Activated B cell treated with CpG ODN at 0.5 μM for 24 hours (primary cell): ENCODE data around the gene EPHA1. TPM values are rescaled to one million over a fixed set of nuclear protein-coding genes. Genes with fewer than 3 reads are reported as not detected.
"Not testable (repeated sequence)": the region's sequence is repeated elsewhere in the genome, so short reads cannot be mapped to it uniquely, and the experiment has no call there.

Experiments used
- ATAC-seq: fragments of 200-7000 bp; cut with Tn5 transposase; one replicate; pipeline ENCODE4 v1.10.0; 2021; ENCODE audit warnings: low read depth, mild to moderate bottlenecking, moderate library complexity
- CTCF ChIA-PET: fragments of 350-600 bp; sonication (Branson Sonifier 250); formaldehyde crosslinking; loops from one replicate; lab custom pipeline; 2021; ENCODE audit warnings: antibody characterized with exemption; lab: Charles Lee
- POLR2A ChIA-PET: fragments of 350-600 bp; sonication (Branson Sonifier 250); formaldehyde crosslinking; loops from one replicate; lab custom pipeline; 2021; ENCODE audit warnings: antibody characterized with exemption; lab: Charles Lee
- DNase-seq: peaks from one replicate; pipeline ENCODE4 v3.0.0; 2022
- H3K27ac Mint-ChIP-seq: one replicate; pipeline ENCODE4 v1.8.0; 2020; ENCODE audit warnings: mixed read lengths
- H3K27me3 Mint-ChIP-seq: one replicate; pipeline ENCODE4 v1.8.0; 2021; ENCODE audit warnings: mixed read lengths
- H3K36me3 Mint-ChIP-seq: one replicate; pipeline ENCODE4 v1.8.0; 2021; ENCODE audit warnings: low read depth, mixed read lengths
- H3K4me1 Mint-ChIP-seq: one replicate; pipeline ENCODE4 v1.8.0; 2021; ENCODE audit warnings: mixed read lengths
- H3K4me3 Mint-ChIP-seq: one replicate; pipeline ENCODE4 v1.8.0; 2020; ENCODE audit warnings: mild to moderate bottlenecking, mixed read lengths
- H3K9me3 Mint-ChIP-seq: one replicate; pipeline ENCODE4 v1.8.0; 2020; ENCODE audit warnings: mixed read lengths
- intact Hi-C: fragments of 100-400 bp; cut with micrococcal nuclease; formaldehyde crosslinking; loops from one replicate; pipeline ENCODE4 v1.15.1; 2024
- total RNA-seq: library from RNA; stranded (reverse); gene quantifications from 2 replicates; pipeline ENCODE4 v1.2.3, GENCODE V29; 2022
- TF ChIP-seq, protein P1 (sequence below): fragments of 200-600 bp; IDR thresholded peaks from one replicate; pipeline ENCODE4 v1.8.0; 2022; ENCODE audit warnings: antibody characterized with exemption, mild to moderate bottlenecking

EPHA1 gene
- total RNA-seq, 1 donor from 2014 or later, result not detected

GRCh38 chr7:143433759-143434158 is 25.1 kb upstream of the EPHA1 start:
- ATAC-seq (no peak), DNase-seq (no peak)
- peaks cover 4% of the 10 kb centered on the region for H3K4me1 Mint-ChIP-seq
- TF ChIP-seq, protein P1, sequence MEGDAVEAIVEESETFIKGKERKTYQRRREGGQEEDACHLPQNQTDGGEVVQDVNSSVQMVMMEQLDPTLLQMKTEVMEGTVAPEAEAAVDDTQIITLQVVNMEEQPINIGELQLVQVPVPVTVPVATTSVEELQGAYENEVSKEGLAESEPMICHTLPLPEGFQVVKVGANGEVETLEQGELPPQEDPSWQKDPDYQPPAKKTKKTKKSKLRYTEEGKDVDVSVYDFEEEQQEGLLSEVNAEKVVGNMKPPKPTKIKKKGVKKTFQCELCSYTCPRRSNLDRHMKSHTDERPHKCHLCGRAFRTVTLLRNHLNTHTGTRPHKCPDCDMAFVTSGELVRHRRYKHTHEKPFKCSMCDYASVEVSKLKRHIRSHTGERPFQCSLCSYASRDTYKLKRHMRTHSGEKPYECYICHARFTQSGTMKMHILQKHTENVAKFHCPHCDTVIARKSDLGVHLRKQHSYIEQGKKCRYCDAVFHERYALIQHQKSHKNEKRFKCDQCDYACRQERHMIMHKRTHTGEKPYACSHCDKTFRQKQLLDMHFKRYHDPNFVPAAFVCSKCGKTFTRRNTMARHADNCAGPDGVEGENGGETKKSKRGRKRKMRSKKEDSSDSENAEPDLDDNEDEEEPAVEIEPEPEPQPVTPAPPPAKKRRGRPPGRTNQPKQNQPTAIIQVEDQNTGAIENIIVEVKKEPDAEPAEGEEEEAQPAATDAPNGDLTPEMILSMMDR, result no peak
- CTCF ChIA-PET, result no interaction called here
- no peak overlapping the region for H3K4me3 Mint-ChIP-seq
- intact Hi-C loops, result no loop called here
- H3K9me3 Mint-ChIP-seq, result no peaks in the 10 kb centered on the region
- POLR2A ChIA-PET, result no interaction called here
- no peak overlapping the region for H3K27ac Mint-ChIP-seq
- peaks cover 16% of the 10 kb centered on the region for H3K27me3 Mint-ChIP-seq
- H3K36me3 Mint-ChIP-seq, result no peaks in the 10 kb centered on the region

GRCh38 chr7:143431109-143431508 is 22.5 kb upstream of the EPHA1 start:
- H3K27me3 Mint-ChIP-seq, result peaks cover 16% of the 10 kb centered on the region
- POLR2A ChIA-PET, result no interaction called here
- CTCF ChIA-PET, result no interaction called here
- DNase-seq (no peak), ATAC-seq (no peak)
- H3K4me1 Mint-ChIP-seq, result peaks cover 3% of the 10 kb centered on the region
- TF ChIP-seq, protein P1, result no peak
- no peaks in the 10 kb centered on the region for H3K9me3 Mint-ChIP-seq
- no peak overlapping the region for H3K4me3 Mint-ChIP-seq
- intact Hi-C loops, result no loop called here
- no peak overlapping the region for H3K27ac Mint-ChIP-seq
- no peaks in the 10 kb centered on the region for H3K36me3 Mint-ChIP-seq

GRCh38 chr7:143429770-143430698 is 21.4 kb upstream of the EPHA1 start:
- no peak overlapping the region for H3K27ac Mint-ChIP-seq
- no peaks in the 10 kb centered on the region for H3K9me3 Mint-ChIP-seq
- no peaks in the 10 kb centered on the region for H3K36me3 Mint-ChIP-seq
- H3K27me3 Mint-ChIP-seq, result peaks cover 12% of the 10 kb centered on the region
- ATAC-seq, result no peak
- H3K4me3 Mint-ChIP-seq, result no peak overlapping the region
- ChIA-PET POLR2A (no interaction called here), CTCF (no interaction called here)
- intact Hi-C loops, result no loop called here
- no peak for DNase-seq
- peaks cover 3% of the 10 kb centered on the region for H3K4me1 Mint-ChIP-seq
- TF ChIP-seq, protein P1, result no peak

DNA sequence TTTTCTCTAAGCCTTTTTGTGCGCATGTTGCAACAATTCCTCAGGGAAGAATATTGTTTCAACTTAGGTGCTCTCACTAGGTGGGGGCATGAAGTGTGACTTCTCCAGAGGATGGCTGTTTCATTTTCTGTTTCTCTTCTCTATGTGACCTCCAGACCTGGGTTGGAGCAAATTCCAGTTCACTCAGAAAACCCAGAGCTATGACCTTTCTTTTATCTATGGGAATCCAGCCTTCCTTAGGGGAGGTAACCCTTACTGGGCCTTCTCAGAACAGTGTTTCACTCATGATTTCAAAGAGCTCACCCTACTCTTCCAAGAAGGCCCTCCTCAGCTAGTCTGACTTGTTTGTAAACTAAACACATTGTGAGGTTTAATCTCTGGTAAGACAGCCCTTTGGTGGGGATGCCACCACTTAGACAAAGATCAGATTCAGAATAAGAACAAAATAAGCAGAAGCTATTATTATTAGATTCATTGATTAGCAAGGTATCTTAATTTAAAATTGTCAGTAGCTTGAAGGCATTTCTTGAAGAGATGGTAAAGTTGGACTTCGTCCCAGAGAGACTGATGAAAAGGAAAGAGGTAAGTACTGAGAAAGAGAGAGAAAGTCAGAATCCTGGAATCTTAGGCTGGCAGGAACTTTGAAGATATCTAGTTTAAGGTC is 18.0 kb upstream of the EPHA1 start:
- H3K27ac Mint-ChIP-seq, result no peak overlapping the region
- POLR2A ChIA-PET, result no interaction called here
- ATAC-seq, result no peak
- no peak for DNase-seq
- H3K27me3 Mint-ChIP-seq, result no peaks in the 10 kb centered on the region
- peaks cover 3% of the 10 kb centered on the region for H3K4me1 Mint-ChIP-seq
- intact Hi-C loops, result no loop called here
- no peaks in the 10 kb centered on the region for H3K9me3 Mint-ChIP-seq
- no peaks in the 10 kb centered on the region for H3K36me3 Mint-ChIP-seq
- CTCF ChIA-PET, result no interaction called here
- TF ChIP-seq, protein P1, result no peak
- no peak overlapping the region for H3K4me3 Mint-ChIP-seq

- intact Hi-C loops, H3K9me3 Mint-ChIP-seq, H3K27me3 Mint-ChIP-seq, H3K4me1 Mint-ChIP-seq, ATAC-seq, H3K36me3 Mint-ChIP-seq, DNase-seq, H3K27ac Mint-ChIP-seq, H3K4me3 Mint-ChIP-seq, POLR2A ChIA-PET: not testable (repeated sequence)
- CTCF ChIA-PET, result interaction anchor here (0.9 kb wide), 1 partner anchor 9 kb away, joined by 3 read pairs; no protein-coding TSS in a partner anchor
These were observed 15.8 kb upstream of the EPHA1 start for GRCh38 chr7:143424476-143424875.
